HG03103 (cell line): ENCODE data around the gene CDCA4.

ENCODE experiments used
- ATAC-seq: cut with Tn5 transposase; IDR thresholded peaks from one replicate; pipeline ENCODE4 v1.9.1; 2021; ENCODE audit warnings: low read depth; ENCODE audit not compliant: unreplicated experiment

CDCA4 gene

DNA sequence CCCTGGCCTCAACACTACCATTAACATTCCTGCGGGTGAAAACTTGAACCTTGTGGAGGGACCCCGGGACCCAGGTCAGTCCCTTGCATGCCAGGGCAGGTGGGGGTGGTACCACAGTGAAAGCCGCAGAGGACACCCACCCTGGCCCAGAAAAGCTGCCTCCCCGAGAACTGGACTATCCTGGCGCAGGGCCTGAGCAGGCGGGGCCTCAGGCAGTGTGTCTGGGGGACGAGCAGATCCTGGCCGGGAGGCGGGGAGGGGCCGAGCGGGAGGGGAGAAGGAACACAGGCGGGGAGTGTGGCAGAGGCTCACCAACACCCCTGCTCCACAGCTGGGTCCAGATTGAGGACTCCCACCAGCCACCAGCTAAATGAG, 52.7 kb downstream of the CDCA4 start:
- no peak for ATAC-seq

DNA sequence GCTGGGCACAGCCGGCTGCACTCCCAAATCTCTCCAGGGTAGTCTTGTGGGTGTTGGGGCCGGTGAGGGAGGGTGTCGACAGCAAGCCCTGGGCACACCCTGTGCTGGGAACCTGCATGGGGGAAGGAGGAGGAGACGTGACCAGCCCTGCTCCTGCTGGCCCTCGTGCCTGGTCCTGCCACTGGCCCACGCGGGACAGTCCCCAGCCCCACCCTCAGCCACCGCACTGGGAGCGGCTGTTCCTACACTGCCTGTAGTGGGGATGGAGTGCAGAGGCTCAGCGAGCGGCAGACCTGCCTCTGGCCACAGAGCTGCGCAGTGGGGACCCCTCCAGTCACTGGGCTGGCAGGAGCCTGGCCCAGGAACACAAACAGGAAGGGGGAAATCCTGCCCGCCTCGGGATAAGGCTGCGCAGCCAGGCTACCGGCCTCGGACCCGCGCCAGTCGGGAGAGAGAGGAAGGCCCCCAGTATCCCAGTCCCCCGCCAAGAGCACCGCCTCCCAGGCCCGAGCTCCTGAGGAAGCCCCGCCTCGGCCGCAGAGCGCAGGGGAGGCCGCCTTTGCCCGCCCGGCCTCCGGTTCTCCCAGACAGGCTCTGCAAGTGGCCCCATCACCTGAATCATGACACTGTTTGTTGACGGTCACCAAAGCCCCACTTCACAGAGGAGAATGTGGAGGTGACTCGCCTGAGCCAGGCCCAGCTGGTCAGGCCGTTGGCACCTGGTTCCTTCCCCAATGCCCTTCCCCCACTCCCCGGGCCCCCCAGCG, 53.3 kb downstream of the CDCA4 start:
- ATAC-seq, result no peak

DNA sequence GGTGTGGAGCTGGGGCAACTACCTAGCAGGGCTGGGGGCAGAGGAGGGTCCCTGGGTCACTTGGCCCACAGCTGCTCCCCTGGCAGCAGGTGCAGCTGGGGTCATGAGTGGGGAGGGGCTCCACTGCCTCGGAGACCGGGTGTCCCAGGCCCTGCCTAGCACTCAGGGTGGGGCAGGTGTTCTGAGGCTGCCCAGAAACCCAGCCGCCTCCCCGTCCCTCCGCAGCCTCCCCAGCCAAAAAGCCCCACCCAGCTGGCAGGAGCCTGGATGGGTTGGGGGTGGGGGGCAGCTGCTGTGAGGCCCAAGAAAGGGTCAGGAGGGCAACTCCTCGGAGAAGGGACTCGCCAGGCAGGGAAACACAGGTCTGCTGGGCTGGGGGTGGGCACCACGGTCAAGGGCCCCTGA, 53.9 kb downstream of the CDCA4 start:
- ATAC-seq, result no peak

GRCh38 chr14:104966261-104966865, 54.5 kb downstream of the CDCA4 start:
- no peak for ATAC-seq

- ATAC-seq, result no peak
These were observed 55.2 kb downstream of the CDCA4 start for GRCh38 chr14:104965561-104966231.

- no peak for ATAC-seq
These were observed 56.3 kb downstream of the CDCA4 start for GRCh38 chr14:104964546-104964945.
